HEK293 (cell line): ENCODE measurements around the gene FERMT2.

ENCODE experiments used
- CTCF ChIA-PET: fragments of 350-600 bp; formaldehyde crosslinking; extraction: SDS; loops from one replicate; lab custom pipeline; 2021; ENCODE audit warnings: antibody characterized with exemption; lab: Yijun Ruan, JAX
- POLR2A ChIA-PET: fragments of 300-600 bp; formaldehyde crosslinking; extraction: SDS; loops from one replicate; lab custom pipeline; 2020; ENCODE audit warnings: antibody characterized with exemption, inconsistent platforms; lab: Yijun Ruan, JAX
- H3K27ac ChIP-seq: fragments of 200-500 bp; sonication (Bioruptor generic); 2 replicates; pipeline ENCODE4 v1.5.1; 2014; ENCODE audit warnings: low read depth, low read length, control low read depth, inconsistent platforms; ENCODE audit errors: extremely low read depth
- H3K36me3 ChIP-seq, 2 experiments: fragments of 200-500 bp in 1 of 2; sonication (Bioruptor generic) in 1 of 2; 1 replicate in 1 of 2; 2 replicates in 1 of 2; pipeline ENCODE4 v1.5.1; 2014 to 2017; ENCODE audit warnings: inconsistent platforms in 2 of 2, low read length in 2 of 2; ENCODE audit not compliant: control insufficient read depth in 2 of 2, insufficient read depth in 1 of 2
- H3K4me1 ChIP-seq: fragments of 200-500 bp; sonication (Bioruptor generic); 2 replicates; pipeline ENCODE4 v1.5.1; 2014; ENCODE audit warnings: mild to moderate bottlenecking, low read length, inconsistent platforms; ENCODE audit not compliant: control insufficient read depth, insufficient read depth
- H3K4me3 ChIP-seq: 2 replicates; pipeline ENCODE4 v1.5.1; 2011; ENCODE audit warnings: low read depth, mild to moderate bottlenecking, control low read depth, low read length, moderate library complexity
- H3K9me3 ChIP-seq: fragments of 200-500 bp; sonication (Bioruptor generic); 2 replicates; pipeline ENCODE4 v1.5.1; 2014; ENCODE audit warnings: low read depth, low read length, inconsistent platforms; ENCODE audit not compliant: control insufficient read depth, insufficient read depth
- FEZF1 ChIP-seq: fragments of 450-650 bp; formaldehyde crosslinking; IDR thresholded peaks from 2 replicates; pipeline ENCODE4 v1.5.1; 2016; ENCODE audit warnings: missing biosample characterization, missing genetic modification characterization
- GLI2 ChIP-seq: fragments of 450-650 bp; formaldehyde crosslinking; IDR thresholded peaks from 2 replicates; pipeline ENCODE4; 2017; ENCODE audit warnings: missing biosample characterization, missing genetic modification characterization, low read depth, borderline replicate concordance
- HOXA7 ChIP-seq: sonication (generic); formaldehyde crosslinking; IDR thresholded peaks from 2 replicates; pipeline ENCODE4 v1.8.1; 2022; ENCODE audit warnings: missing genetic modification reagents, borderline replicate concordance
- OSR2 ChIP-seq: fragments of 450-650 bp; formaldehyde crosslinking; IDR thresholded peaks from 2 replicates; pipeline ENCODE4 v1.5.1; 2016; ENCODE audit warnings: missing biosample characterization, missing genetic modification characterization
- SCRT1 ChIP-seq: fragments of 450-650 bp; formaldehyde crosslinking; IDR thresholded peaks from 2 replicates; pipeline ENCODE4 v1.5.1; 2016; ENCODE audit warnings: missing biosample characterization, missing genetic modification characterization, borderline replicate concordance
- YY1 ChIP-seq: fragments of 450-650 bp; formaldehyde crosslinking; IDR thresholded peaks from 2 replicates; pipeline ENCODE4 v1.5.1; 2018; ENCODE audit warnings: missing biosample characterization, missing genetic modification characterization
- ZBTB8A ChIP-seq: fragments of 450-650 bp; formaldehyde crosslinking; IDR thresholded peaks from 2 replicates; pipeline ENCODE4 v1.5.1; 2016; ENCODE audit warnings: missing biosample characterization, missing genetic modification characterization
- ZNF214 ChIP-seq: fragments of 450-650 bp; formaldehyde crosslinking; IDR thresholded peaks from 2 replicates; pipeline ENCODE4 v1.5.1; 2017; ENCODE audit warnings: missing biosample characterization, mild to moderate bottlenecking, missing genetic modification characterization, borderline replicate concordance
- ZNF335 ChIP-seq: fragments of 450-650 bp; formaldehyde crosslinking; conservative IDR thresholded peaks from 2 replicates; pipeline ENCODE4 v1.5.1; 2016; ENCODE audit warnings: missing biosample characterization, missing genetic modification characterization
- ZNF473 ChIP-seq: fragments of 450-650 bp; formaldehyde crosslinking; IDR thresholded peaks from 2 replicates; pipeline ENCODE4 v1.5.1; 2017; ENCODE audit warnings: missing biosample characterization, missing genetic modification characterization
- ZNF529 ChIP-seq: fragments of 450-650 bp; formaldehyde crosslinking; IDR thresholded peaks from 2 replicates; pipeline ENCODE4 v1.5.1; 2017; ENCODE audit warnings: missing genetic modification characterization, missing biosample characterization; ENCODE audit not compliant: insufficient replicate concordance
- ZNF585B ChIP-seq: fragments of 450-650 bp; formaldehyde crosslinking; IDR thresholded peaks from 2 replicates; pipeline ENCODE4 v1.5.1; 2016; ENCODE audit warnings: missing biosample characterization, missing genetic modification characterization
- ZNF610 ChIP-seq: fragments of 450-650 bp; formaldehyde crosslinking; IDR thresholded peaks from 2 replicates; pipeline ENCODE4 v1.5.1; 2016; ENCODE audit warnings: missing biosample characterization, missing genetic modification characterization, borderline replicate concordance
- ZNF624 ChIP-seq: fragments of 450-650 bp; formaldehyde crosslinking; IDR thresholded peaks from 2 replicates; pipeline ENCODE4 v1.5.1; 2017; ENCODE audit warnings: missing biosample characterization, missing genetic modification characterization
- ZNF629 ChIP-seq: fragments of 450-650 bp; formaldehyde crosslinking; IDR thresholded peaks from 2 replicates; pipeline ENCODE4 v1.5.1; 2017; ENCODE audit warnings: missing biosample characterization, missing genetic modification characterization
- ZNF664 ChIP-seq: fragments of 450-650 bp; formaldehyde crosslinking; IDR thresholded peaks from 2 replicates; pipeline ENCODE4 v1.5.1; 2016; ENCODE audit warnings: missing biosample characterization, missing genetic modification characterization
- ZNF677 ChIP-seq: fragments of 450-650 bp; IDR thresholded peaks from 2 replicates; pipeline ENCODE4 v1.5.0; 2018; ENCODE audit warnings: missing biosample characterization, mild to moderate bottlenecking, missing genetic modification characterization, moderate library complexity
- ZNF704 ChIP-seq: fragments of 450-650 bp; formaldehyde crosslinking; IDR thresholded peaks from 2 replicates; pipeline ENCODE4 v1.5.1; 2016; ENCODE audit warnings: missing biosample characterization, missing genetic modification characterization
- TF ChIP-seq, protein P1 (sequence below): fragments of 450-650 bp; formaldehyde crosslinking; IDR thresholded peaks from 2 replicates; pipeline ENCODE4 v1.5.1; 2016; ENCODE audit warnings: missing biosample characterization, missing genetic modification characterization
- TF ChIP-seq, protein P2 (sequence below): fragments of 450-650 bp; formaldehyde crosslinking; IDR thresholded peaks from 2 replicates; pipeline ENCODE4 v1.5.1; 2017; ENCODE audit warnings: missing biosample characterization, missing genetic modification characterization
- TF ChIP-seq, protein P3 (sequence below): fragments of 450-650 bp; formaldehyde crosslinking; IDR thresholded peaks from 2 replicates; pipeline ENCODE4 v1.5.1; 2016; ENCODE audit warnings: missing biosample characterization, missing genetic modification characterization
- TF ChIP-seq, protein P4 (sequence below): fragments of 450-650 bp; formaldehyde crosslinking; IDR thresholded peaks from 2 replicates; pipeline ENCODE4 v1.5.1; 2016; ENCODE audit warnings: missing biosample characterization, missing genetic modification characterization

The FERMT2 gene

GRCh38 chr14:52846591-52846990 lies 104.3 kb downstream of the FERMT2 start:
- POLR2A ChIA-PET: no interaction called here
- Histone ChIP-seq H3K4me3 (no peak overlapping the region), H3K9me3 (no peaks in the 10 kb centered on the region), H3K27ac (no peak overlapping the region), H3K4me1 (no peaks in the 10 kb centered on the region), H3K36me3 (no peaks in the 10 kb centered on the region)
- CTCF ChIA-PET: interaction anchor here (0.7 kb wide), 1 partner anchor 589 kb away, joined by 3 read pairs; no protein-coding TSS in a partner anchor
- TF ChIP-seq GLI2 (tag by site-specific recombination) (no peak), ZNF624 (tag by site-specific recombination) (no peak), ZNF529 (no peak)

- Histone ChIP-seq H3K4me3 (no peak overlapping the region), H3K9me3 (no peaks in the 10 kb centered on the region), H3K36me3 (no peaks in the 10 kb centered on the region), H3K4me1 (peaks cover 3% of the 10 kb centered on the region; the same call in 1 of the 2 replicates), H3K27ac (no peak overlapping the region)
- TF ChIP-seq FEZF1 (tag by site-specific recombination): no peak
- no peak for TF ChIP-seq ZNF214 (tag by site-specific recombination)
- no peak for TF ChIP-seq HOXA7 (CRISPR knock-in tag)
- TF ChIP-seq ZNF704 (tag by site-specific recombination): no peak
- no peak for TF ChIP-seq OSR2 (tag by site-specific recombination)
- no peak for TF ChIP-seq ZNF335 (tag by site-specific recombination)
- no peak for TF ChIP-seq ZNF610 (tag by site-specific recombination)
- TF ChIP-seq, protein P1, sequence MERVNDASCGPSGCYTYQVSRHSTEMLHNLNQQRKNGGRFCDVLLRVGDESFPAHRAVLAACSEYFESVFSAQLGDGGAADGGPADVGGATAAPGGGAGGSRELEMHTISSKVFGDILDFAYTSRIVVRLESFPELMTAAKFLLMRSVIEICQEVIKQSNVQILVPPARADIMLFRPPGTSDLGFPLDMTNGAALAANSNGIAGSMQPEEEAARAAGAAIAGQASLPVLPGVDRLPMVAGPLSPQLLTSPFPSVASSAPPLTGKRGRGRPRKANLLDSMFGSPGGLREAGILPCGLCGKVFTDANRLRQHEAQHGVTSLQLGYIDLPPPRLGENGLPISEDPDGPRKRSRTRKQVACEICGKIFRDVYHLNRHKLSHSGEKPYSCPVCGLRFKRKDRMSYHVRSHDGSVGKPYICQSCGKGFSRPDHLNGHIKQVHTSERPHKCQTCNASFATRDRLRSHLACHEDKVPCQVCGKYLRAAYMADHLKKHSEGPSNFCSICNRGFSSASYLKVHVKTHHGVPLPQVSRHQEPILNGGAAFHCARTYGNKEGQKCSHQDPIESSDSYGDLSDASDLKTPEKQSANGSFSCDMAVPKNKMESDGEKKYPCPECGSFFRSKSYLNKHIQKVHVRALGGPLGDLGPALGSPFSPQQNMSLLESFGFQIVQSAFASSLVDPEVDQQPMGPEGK (tag by site-specific recombination): no peak
- no peak for TF ChIP-seq ZNF629
- TF ChIP-seq, protein P2, sequence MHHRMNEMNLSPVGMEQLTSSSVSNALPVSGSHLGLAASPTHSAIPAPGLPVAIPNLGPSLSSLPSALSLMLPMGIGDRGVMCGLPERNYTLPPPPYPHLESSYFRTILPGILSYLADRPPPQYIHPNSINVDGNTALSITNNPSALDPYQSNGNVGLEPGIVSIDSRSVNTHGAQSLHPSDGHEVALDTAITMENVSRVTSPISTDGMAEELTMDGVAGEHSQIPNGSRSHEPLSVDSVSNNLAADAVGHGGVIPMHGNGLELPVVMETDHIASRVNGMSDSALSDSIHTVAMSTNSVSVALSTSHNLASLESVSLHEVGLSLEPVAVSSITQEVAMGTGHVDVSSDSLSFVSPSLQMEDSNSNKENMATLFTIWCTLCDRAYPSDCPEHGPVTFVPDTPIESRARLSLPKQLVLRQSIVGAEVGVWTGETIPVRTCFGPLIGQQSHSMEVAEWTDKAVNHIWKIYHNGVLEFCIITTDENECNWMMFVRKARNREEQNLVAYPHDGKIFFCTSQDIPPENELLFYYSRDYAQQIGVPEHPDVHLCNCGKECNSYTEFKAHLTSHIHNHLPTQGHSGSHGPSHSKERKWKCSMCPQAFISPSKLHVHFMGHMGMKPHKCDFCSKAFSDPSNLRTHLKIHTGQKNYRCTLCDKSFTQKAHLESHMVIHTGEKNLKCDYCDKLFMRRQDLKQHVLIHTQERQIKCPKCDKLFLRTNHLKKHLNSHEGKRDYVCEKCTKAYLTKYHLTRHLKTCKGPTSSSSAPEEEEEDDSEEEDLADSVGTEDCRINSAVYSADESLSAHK (tag by site-specific recombination): no peak
- TF ChIP-seq SCRT1 (tag by site-specific recombination): no peak
- TF ChIP-seq ZNF473 (tag by site-specific recombination): no peak
- ChIA-PET POLR2A (no interaction called here), CTCF (interaction anchor here (0.8 kb wide), 1 partner anchor 105 kb away, joined by 6 read pairs; no protein-coding TSS in a partner anchor)
These were observed 105.8 kb downstream of the FERMT2 start for GRCh38 chr14:52845081-52845480.

DNA sequence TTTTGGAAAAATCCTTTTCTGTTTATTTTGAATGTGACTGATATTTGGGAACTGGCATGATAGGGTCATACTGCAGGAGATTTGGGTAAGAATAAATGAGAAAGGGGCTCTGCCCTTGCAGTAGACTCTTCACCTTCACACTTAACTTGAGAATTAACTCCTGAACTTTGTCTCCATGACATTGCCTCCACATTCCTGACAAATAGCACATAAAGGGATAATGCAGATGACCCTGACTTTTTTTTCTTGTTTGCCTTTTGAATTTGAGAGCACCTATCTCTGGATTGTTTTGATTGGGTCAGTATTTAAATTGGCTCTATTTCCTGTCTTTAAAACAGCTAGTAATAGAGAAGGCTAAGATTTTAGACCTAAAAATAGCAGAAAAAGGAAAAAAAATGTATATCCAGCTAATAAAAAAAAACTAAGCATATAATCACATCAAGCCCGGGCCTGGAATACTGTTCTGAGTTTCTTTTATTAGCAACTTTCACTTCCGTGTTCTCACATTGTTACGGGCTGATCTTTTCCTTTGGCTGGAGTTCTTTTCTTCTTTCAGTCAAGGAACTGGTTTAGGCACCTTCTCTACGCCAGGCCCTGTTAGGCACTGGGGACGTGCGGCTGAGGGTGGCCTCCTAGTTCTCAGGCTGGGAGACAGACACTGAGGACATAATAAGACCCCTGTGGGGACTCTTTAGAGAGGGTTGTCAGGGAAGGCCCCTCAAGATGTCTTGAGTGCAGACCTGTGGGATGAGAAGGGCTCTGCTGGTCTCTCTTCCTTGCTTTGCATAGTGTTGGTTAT lies 106.4 kb downstream of the FERMT2 start:
- TF ChIP-seq YY1 (tag by site-specific recombination) (no peak), ZBTB8A (tag by site-specific recombination) (no peak), ZNF585B (no peak), ZNF677 (tag by site-specific recombination) (no peak), ZNF664 (tag by site-specific recombination) (no peak)
- TF ChIP-seq, protein P3, sequence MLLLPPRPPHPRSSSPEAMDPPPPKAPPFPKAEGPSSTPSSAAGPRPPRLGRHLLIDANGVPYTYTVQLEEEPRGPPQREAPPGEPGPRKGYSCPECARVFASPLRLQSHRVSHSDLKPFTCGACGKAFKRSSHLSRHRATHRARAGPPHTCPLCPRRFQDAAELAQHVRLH (tag by site-specific recombination): no peak
- TF ChIP-seq, protein P4, sequence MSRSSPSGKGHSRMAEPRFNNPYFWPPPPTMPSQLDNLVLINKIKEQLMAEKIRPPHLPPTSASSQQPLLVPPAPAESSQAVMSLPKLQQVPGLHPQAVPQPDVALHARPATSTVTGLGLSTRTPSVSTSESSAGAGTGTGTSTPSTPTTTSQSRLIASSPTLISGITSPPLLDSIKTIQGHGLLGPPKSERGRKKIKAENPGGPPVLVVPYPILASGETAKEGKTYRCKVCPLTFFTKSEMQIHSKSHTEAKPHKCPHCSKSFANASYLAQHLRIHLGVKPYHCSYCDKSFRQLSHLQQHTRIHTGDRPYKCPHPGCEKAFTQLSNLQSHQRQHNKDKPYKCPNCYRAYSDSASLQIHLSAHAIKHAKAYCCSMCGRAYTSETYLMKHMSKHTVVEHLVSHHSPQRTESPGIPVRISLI (tag by site-specific recombination): no peak
- CTCF ChIA-PET: interaction anchor here (0.8 kb wide), 1 partner anchor 106 kb away, joined by 6 read pairs; no protein-coding TSS in a partner anchor
- no peak overlapping the region for H3K27ac ChIP-seq
- no peaks in the 10 kb centered on the region for H3K36me3 ChIP-seq
- POLR2A ChIA-PET: no interaction called here
- no peaks in the 10 kb centered on the region for H3K9me3 ChIP-seq
- no peak overlapping the region for H3K4me3 ChIP-seq
- H3K4me1 ChIP-seq: peaks cover 3% of the 10 kb centered on the region; the same call in 1 of the 2 replicates
